Left lung (tissue), 10 donors: ENCODE results near the gene MON2. TPM values are rescaled to one million over a fixed set of nuclear protein-coding genes. Genes with fewer than 3 reads are reported as not detected.

Experiments
- ATAC-seq: fragments of 200-7000 bp; cut with Tn5 transposase; one replicate; pipeline ENCODE4 v1.9.1; 2020; ENCODE audit warnings: moderate library complexity
- DNase-seq, 4 donors: peaks; one replicate each; pipeline ENCODE4 v3.0.0-alpha.2; 2013 to 2020
- H3K27ac ChIP-seq, 2 donors: fragments of 200-600 bp; sonication (generic) in 1 of 2; one replicate each; pipeline versions ENCODE4 v1.5.0 to v1.8.0; 2020 to 2021
- H3K27me3 ChIP-seq, 2 donors: fragments of 200-600 bp; sonication (generic) in 1 of 2; one replicate each; pipeline versions ENCODE4 v1.5.0 to v1.8.0; 2020 to 2021
- H3K36me3 ChIP-seq, 2 donors: fragments of 200-600 bp; sonication (generic) in 1 of 2; one replicate each; pipeline versions ENCODE4 v1.5.0 to v1.8.0; 2020 to 2021
- H3K4me1 ChIP-seq, 2 donors: fragments of 200-600 bp; one replicate each; pipeline ENCODE4 v1.8.0; 2021
- H3K4me3 ChIP-seq, 2 donors: fragments of 200-600 bp; sonication (generic) in 1 of 2; one replicate each; pipeline versions ENCODE4 v1.5.0 to v1.8.0; 2020 to 2021; ENCODE audit warnings: mild to moderate bottlenecking in 1 of 2
- H3K9me3 ChIP-seq, 2 donors: fragments of 200-600 bp; sonication (generic) in 1 of 2; one replicate each; pipeline versions ENCODE4 v1.5.0 to v1.8.0; 2020 to 2021
- intact Hi-C, 2 donors: fragments of 100-400 bp; cut with DNase I; formaldehyde crosslinking; loops; one replicate each; pipeline versions ENCODE4 v1.11.2 to v1.14.2; 2022
- polyA plus RNA-seq, 6 donors: library from polyadenylated mRNA; unstranded; fragments of 120-200 nt; gene quantifications; one replicate each; pipeline ENCODE4 v1.2.1, GENCODE V29; 2013; ENCODE audit not compliant: insufficient read length in 6 of 6
- total RNA-seq, 2 donors: library from RNA; stranded (reverse); fragmentation: NEBNext Ultra II Directional; extraction: Animal tissue kit (Norgen Biotek cat#: 25700); gene quantifications; one replicate each; pipeline ENCODE4 v1.2.1, GENCODE V29; 2021
- TF ChIP-seq, protein P1 (sequence below), 2 donors: fragments of 200-600 bp; sonication (generic) in 1 of 2; IDR thresholded peaks; one replicate each; pipeline versions ENCODE4 v1.5.0 to v1.8.0; 2021; ENCODE audit warnings: antibody characterized with exemption in 2 of 2
- donor health status: DM: no; HTN: yes; CAD: no.
- donor health status: DM: no; HTN: no; CAD: no.

The MON2 gene
- total and polyA plus RNA-seq, 8 donors = 48.5 to 96.2 (median 79.2) TPM

DNA sequence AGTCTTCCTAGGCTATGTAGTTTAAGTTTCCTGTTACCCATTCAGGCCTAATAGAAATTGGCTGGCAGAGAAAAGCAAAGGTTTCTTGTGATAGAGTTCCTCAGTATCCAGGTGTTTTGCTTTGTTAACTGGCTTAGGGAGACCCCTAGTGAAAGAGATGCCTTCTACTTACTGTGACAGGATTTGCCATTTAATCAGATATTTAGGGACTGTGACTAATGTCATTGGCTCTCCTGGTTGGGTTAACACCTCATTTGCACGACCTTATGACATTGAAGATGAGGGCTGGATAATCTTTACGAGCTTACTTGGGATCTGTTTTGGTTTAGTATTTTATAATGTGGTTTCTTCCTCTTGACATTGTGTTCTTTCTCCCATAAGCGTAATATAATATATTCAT lies 5.8 kb downstream of the MON2 start:
- no peak overlapping the region for H3K27ac ChIP-seq
- ATAC-seq = no peak
- DNase-seq = no peak
- no peaks in the 10 kb centered on the region for H3K27me3 ChIP-seq
- H3K36me3 ChIP-seq = peaks cover 0 to 7% of the 10 kb centered on the region in 2 donors
- peaks cover 16 to 40% of the 10 kb centered on the region in 2 donors for H3K4me1 ChIP-seq
- H3K4me3 ChIP-seq = no peak overlapping the region
- TF ChIP-seq, protein P1, sequence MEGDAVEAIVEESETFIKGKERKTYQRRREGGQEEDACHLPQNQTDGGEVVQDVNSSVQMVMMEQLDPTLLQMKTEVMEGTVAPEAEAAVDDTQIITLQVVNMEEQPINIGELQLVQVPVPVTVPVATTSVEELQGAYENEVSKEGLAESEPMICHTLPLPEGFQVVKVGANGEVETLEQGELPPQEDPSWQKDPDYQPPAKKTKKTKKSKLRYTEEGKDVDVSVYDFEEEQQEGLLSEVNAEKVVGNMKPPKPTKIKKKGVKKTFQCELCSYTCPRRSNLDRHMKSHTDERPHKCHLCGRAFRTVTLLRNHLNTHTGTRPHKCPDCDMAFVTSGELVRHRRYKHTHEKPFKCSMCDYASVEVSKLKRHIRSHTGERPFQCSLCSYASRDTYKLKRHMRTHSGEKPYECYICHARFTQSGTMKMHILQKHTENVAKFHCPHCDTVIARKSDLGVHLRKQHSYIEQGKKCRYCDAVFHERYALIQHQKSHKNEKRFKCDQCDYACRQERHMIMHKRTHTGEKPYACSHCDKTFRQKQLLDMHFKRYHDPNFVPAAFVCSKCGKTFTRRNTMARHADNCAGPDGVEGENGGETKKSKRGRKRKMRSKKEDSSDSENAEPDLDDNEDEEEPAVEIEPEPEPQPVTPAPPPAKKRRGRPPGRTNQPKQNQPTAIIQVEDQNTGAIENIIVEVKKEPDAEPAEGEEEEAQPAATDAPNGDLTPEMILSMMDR (IDR thresholded peaks at IDR 0.05) = no peak
- intact Hi-C loops = no loop called here
- no peaks in the 10 kb centered on the region for H3K9me3 ChIP-seq

DNA sequence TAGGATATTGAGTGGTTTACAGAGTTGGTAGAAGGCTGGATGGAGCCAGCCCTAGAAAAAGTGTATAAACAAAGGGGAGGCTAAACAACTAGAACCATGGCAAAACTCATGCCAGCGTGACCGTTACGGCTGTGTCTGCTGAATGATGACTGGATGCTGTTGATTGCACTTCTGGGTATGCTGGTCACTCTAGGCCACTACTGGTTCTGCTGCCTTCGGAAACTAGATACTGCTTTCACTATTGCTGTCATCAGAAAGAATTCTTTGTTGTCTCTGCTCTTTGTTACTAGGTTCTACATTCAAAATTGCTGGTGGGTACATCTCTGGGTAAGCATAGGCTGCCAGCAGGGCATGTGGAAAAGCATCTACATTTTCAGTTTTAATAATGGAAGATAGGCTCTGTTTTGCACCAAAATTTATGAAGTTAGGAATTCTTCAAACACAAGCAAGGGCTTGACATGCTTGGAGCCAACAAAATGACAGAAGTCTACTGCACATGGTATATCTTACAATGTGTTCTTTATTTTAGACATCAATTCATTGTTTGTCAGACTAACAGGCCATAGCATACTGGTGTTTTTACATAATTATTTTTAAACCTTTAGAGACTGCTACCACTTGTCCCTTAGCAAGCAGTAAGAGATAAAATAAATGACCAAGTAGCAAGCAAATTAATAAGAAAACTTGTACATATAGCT lies 15.4 kb downstream of the MON2 start:
- no peak for ATAC-seq
- intact Hi-C loops = no loop called here
- no peaks in the 10 kb centered on the region for H3K4me1 ChIP-seq

DNA sequence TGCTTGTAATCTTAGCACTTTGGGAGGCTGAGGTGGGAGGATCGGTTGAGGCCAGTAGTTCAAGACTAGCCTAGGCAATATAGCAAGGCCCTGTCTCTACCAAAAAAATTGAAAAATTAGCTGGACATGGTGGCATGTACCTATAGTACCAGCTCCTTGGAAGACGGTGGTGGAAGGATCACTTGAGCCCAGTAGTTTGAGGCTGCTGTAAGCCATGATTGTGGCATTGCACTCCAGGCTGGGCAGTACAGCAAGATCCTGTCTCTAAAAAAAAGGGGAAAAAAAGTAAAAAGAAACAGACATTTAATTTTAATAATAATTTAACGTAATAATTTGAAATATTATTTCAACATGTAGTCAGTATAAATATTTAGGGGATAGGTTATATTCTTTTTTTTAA lies 16.1 kb downstream of the MON2 start:
- Histone ChIP-seq H3K36me3 (peaks cover 0 to 21% of the 10 kb centered on the region in 2 donors), H3K4me3 (no peak overlapping the region), H3K9me3 (no peaks in the 10 kb centered on the region), H3K4me1 (no peaks in the 10 kb centered on the region), H3K27me3 (no peaks in the 10 kb centered on the region), H3K27ac (no peak overlapping the region)
- ATAC-seq (no peak), DNase-seq (no peak)
- TF ChIP-seq, protein P1 (IDR thresholded peaks at IDR 0.05) = no peak
- intact Hi-C loops = no loop called here

More for the DNA sequence above, 15.4 kb downstream of the MON2 start:
- Histone ChIP-seq H3K27me3 (no peaks in the 10 kb centered on the region), H3K27ac (no peak overlapping the region), H3K36me3 (peaks cover 0 to 28% of the 10 kb centered on the region in 2 donors), H3K4me3 (no peak overlapping the region), H3K9me3 (no peaks in the 10 kb centered on the region)
- TF ChIP-seq, protein P1 (IDR thresholded peaks at IDR 0.05) = no peak
- DNase-seq = no peak

DNA sequence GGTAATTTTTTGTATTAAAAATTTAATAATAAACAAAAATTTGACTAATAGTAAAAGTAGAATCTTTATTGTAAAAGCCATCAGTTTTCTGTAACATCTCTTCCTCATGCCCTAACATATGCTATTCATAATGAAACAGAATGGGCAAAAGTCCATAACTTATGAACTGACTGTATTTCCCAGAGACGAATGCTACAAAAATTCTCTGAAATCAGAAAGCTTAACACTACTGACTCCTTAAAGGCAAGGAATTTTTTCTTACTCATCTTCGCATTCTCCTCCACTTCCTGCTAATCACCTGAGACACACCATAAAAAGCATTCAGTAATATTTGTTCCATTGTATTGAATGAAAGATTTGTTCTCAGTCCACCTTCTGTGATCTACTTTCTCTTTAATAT lies 17.6 kb downstream of the MON2 start:
- no peak overlapping the region for H3K27ac ChIP-seq
- H3K4me1 ChIP-seq = no peaks in the 10 kb centered on the region
- TF ChIP-seq, protein P1 (IDR thresholded peaks at IDR 0.05) = no peak
- intact Hi-C loops = no loop called here
- peaks cover 0 to 13% of the 10 kb centered on the region in 2 donors for H3K36me3 ChIP-seq
- H3K4me3 ChIP-seq = no peak overlapping the region
- no peak for ATAC-seq
- no peaks in the 10 kb centered on the region for H3K27me3 ChIP-seq
- no peaks in the 10 kb centered on the region for H3K9me3 ChIP-seq
- no peak for DNase-seq

DNA sequence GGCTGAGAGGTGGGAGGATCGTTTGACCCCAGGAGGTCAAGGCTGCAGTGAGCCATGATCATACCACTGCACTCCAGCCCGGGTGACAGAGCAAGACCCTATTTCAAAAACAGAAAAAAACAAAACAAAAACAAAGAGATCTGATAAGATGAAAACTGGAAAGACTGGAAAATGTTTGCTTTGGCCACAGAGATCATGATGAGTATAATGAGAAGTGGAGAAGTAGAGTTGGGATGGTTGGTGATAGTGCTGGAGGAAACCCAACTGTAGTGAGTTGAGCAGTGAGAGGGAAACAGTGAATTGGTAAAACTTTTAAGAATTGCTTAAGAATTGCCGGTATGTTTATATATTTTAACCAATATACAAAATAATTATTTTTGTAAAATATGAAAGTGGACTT lies 39.2 kb downstream of the MON2 start:
- TF ChIP-seq, protein P1 (IDR thresholded peaks at IDR 0.05) = no peak
- no peaks in the 10 kb centered on the region for H3K4me1 ChIP-seq
- no peaks in the 10 kb centered on the region for H3K27me3 ChIP-seq
- no peaks in the 10 kb centered on the region for H3K9me3 ChIP-seq
- intact Hi-C loops = no loop called here
- H3K36me3 ChIP-seq = peaks cover 0 to 78% of the 10 kb centered on the region in 2 donors
- H3K4me3 ChIP-seq = no peak overlapping the region
- no peak for DNase-seq
- no peak overlapping the region for H3K27ac ChIP-seq
- no peak for ATAC-seq
